Tibial artery (tissue), 4 donors: ENCODE results near the gene MT1B.

Source experiments
- DNase-seq, 2 donors: peaks; one replicate each; pipeline ENCODE4 v3.0.0-alpha.2; 2019
- H3K27ac ChIP-seq, 2 donors: fragments of 200-600 bp; sonication (generic) in 1 of 2; 1 replicate in 1 of 2; 2 replicates in 1 of 2; pipeline ENCODE4 v1.5.1; 2018 to 2019; ENCODE audit warnings: mild to moderate bottlenecking in 1 of 2
- H3K27me3 ChIP-seq, 2 donors: fragments of 200-600 bp; sonication (generic) in 1 of 2; one replicate each; pipeline versions ENCODE4 v1.5.1 to v1.6.0; 2016 to 2019
- H3K36me3 ChIP-seq, 3 donors: fragments of 200-600 bp; sonication (generic) in 2 of 3; one replicate each; pipeline ENCODE4 v1.5.1; 2016 to 2019; ENCODE audit warnings: mild to moderate bottlenecking in 2 of 3
- H3K4me1 ChIP-seq, 4 donors: fragments of 200-600 bp; sonication (generic) in 2 of 4; 1 replicate in 3 of 4; 2 replicates in 1 of 4; pipeline ENCODE4 v1.5.1; 2016 to 2019
- H3K4me3 ChIP-seq, 2 donors: fragments of 200-600 bp; sonication (generic) in 1 of 2; 1 replicate in 1 of 2; 2 replicates in 1 of 2; pipeline ENCODE4 v1.5.1; 2018 to 2019; ENCODE audit warnings: mild to moderate bottlenecking in 2 of 2
- H3K9me3 ChIP-seq, 3 donors: fragments of 200-600 bp; sonication (generic) in 1 of 3; one replicate each; pipeline ENCODE4 v1.5.1; 2016 to 2019
- intact Hi-C: fragments of 100-400 bp; cut with DNase I; formaldehyde crosslinking; loops from one replicate; pipeline ENCODE4 v1.15.0; 2023; ENCODE audit warnings: low total_unique reads
- TF ChIP-seq, protein P1 (sequence below), 2 experiments: fragments of 200-600 bp in 1 of 2; fragments of 450-650 bp in 1 of 2; IDR thresholded peaks; one replicate each; pipeline ENCODE4 v1.5.1; 2017 to 2019; ENCODE audit warnings: antibody characterized with exemption in 2 of 2, mild to moderate bottlenecking in 1 of 2, moderate library complexity in 1 of 2

MT1B gene

DNA sequence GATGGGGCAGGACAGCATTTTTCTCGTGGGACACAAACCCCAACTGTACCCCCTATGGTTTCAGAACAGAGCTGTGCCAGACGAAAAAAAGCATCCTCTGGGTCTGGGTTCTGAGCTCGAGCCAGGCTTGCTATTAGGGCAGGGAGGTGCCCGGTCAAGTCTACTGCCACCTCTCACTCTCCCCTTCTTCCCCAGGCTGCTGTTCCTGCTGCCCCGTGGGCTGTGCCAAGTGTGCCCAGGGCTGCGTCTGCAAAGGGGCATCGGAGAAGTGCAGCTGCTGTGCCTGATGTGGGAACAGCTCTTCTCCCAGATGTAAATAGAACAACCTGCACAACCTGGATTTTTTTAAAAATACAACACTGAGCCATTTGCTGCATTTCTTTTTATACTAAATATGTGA lies 25.0 kb upstream of the MT1B start:
- TF ChIP-seq, protein P1, sequence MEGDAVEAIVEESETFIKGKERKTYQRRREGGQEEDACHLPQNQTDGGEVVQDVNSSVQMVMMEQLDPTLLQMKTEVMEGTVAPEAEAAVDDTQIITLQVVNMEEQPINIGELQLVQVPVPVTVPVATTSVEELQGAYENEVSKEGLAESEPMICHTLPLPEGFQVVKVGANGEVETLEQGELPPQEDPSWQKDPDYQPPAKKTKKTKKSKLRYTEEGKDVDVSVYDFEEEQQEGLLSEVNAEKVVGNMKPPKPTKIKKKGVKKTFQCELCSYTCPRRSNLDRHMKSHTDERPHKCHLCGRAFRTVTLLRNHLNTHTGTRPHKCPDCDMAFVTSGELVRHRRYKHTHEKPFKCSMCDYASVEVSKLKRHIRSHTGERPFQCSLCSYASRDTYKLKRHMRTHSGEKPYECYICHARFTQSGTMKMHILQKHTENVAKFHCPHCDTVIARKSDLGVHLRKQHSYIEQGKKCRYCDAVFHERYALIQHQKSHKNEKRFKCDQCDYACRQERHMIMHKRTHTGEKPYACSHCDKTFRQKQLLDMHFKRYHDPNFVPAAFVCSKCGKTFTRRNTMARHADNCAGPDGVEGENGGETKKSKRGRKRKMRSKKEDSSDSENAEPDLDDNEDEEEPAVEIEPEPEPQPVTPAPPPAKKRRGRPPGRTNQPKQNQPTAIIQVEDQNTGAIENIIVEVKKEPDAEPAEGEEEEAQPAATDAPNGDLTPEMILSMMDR (IDR thresholded peaks at IDR 0.05): no peak
- Histone ChIP-seq H3K36me3 (no peaks in the 10 kb centered on the region), H3K4me1 (peaks cover 0 to 22% (median 4%) of the 10 kb centered on the region in 4 donors), H3K9me3 (no peaks in the 10 kb centered on the region), H3K27me3 (no peaks in the 10 kb centered on the region), H3K27ac (peak overlapping the region; percentile 87 to 99), H3K4me3 (peak overlapping the region; percentile 64 to 80)
- DNase-seq: no peak
- intact Hi-C loops: no loop called here

DNA sequence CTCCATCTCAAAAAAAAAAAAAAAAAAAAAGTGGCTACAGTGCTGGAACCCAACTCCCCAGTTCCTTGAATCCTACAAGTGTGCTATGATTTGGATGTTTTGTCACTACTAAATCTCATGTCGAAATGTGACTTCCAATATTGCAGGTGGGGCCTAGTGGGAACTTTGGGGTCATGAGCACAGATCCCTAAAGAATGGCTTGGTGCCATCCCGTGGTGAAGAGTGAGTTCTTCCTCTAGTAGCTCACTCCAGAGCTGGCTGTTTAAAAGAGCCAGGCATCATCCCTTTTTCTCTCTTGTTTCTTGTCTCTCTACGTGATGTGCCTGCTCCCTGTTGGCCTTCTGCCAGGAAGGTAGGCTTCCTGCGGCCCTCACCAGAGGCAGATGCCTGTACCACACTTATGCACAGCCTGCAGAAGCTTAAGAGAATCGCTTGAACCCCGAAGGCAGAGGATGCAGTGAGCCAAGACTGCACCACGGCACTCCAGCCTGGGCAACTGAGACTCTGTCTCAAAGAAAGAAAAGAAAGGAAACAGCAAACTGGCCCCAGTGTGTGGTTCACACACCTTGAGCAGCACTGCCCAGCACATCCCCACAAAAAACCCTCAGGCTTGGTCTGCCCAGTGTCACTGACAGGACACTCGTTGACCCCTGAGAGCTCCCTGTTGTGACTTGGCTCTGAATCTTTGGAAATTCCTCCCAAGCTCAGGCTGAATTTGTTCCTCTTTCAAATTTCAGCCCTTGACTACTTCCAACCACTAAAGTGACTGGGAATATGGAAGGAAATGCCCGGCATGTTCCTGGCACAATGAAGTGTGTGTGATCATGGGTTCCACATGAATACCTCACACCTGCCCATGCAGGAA lies 23.0 kb upstream of the MT1B start:
- H3K27ac ChIP-seq: peak overlapping the region; percentile 50 to 99
- intact Hi-C loops: no loop called here
- no peak overlapping the region for H3K4me3 ChIP-seq
- DNase-seq: no peak
- peaks cover 0 to 38% (median 9%) of the 10 kb centered on the region in 4 donors for H3K4me1 ChIP-seq
- no peaks in the 10 kb centered on the region for H3K27me3 ChIP-seq
- TF ChIP-seq, protein P1 (IDR thresholded peaks at IDR 0.05): no peak
- H3K9me3 ChIP-seq: no peaks in the 10 kb centered on the region
- H3K36me3 ChIP-seq: no peaks in the 10 kb centered on the region

GRCh38 chr16:56629531-56629930 lies 22.2 kb upstream of the MT1B start:
- intact Hi-C loops: no loop called here
- peaks cover 0 to 46% (median 12%) of the 10 kb centered on the region in 4 donors for H3K4me1 ChIP-seq

DNA sequence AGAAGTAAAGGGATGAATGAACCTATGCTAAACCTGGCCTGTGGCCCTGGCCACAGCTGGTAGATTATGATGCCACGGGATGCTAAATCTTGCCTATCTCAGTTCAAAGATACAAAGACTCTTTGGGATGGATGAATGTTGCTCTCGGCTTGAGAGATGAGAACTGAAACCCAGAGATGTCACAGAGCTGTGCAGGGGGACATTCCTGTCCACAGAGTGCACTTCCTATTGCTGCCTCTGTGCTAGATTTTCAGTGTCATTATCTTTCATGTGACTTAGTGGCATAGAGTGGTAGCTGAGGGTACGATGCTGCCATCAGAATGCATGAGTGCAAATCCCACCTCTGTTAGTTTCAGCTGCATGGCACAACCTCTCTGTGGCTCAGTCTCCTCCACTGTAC lies 21.6 kb upstream of the MT1B start:
- Histone ChIP-seq H3K27me3 (no peaks in the 10 kb centered on the region), H3K36me3 (no peaks in the 10 kb centered on the region), H3K27ac (peak overlapping the region in 1 of 2 donors; percentile 99), H3K9me3 (no peaks in the 10 kb centered on the region), H3K4me1 (peaks cover 0 to 46% (median 13%) of the 10 kb centered on the region in 4 donors), H3K4me3 (no peak overlapping the region)
- intact Hi-C loops: no loop called here
- no peak for DNase-seq
- TF ChIP-seq, protein P1 (IDR thresholded peaks at IDR 0.05): no peak

More at GRCh38 chr16:56629531-56629930, 22.2 kb upstream of the MT1B start:
- TF ChIP-seq, protein P1 (IDR thresholded peaks at IDR 0.05): no peak
- Histone ChIP-seq H3K9me3 (no peaks in the 10 kb centered on the region), H3K27me3 (no peaks in the 10 kb centered on the region), H3K36me3 (no peaks in the 10 kb centered on the region), H3K27ac (peak overlapping the region; percentile 50 to 99), H3K4me3 (no peak overlapping the region)
- DNase-seq: no peak

GRCh38 chr16:56631197-56631596 lies 20.5 kb upstream of the MT1B start:
- Histone ChIP-seq H3K4me3 (peak overlapping the region in 1 of 2 donors; percentile 67), H3K27me3 (no peaks in the 10 kb centered on the region), H3K27ac (peak overlapping the region; percentile 77 to 95), H3K9me3 (no peaks in the 10 kb centered on the region), H3K4me1 (peaks cover 0 to 53% (median 18%) of the 10 kb centered on the region in 4 donors), H3K36me3 (no peaks in the 10 kb centered on the region)
- DNase-seq: no peak
- TF ChIP-seq, protein P1 (IDR thresholded peaks at IDR 0.05): no peak
- intact Hi-C loops: no loop called here
